ENCODE measurements around the gene CBARP. TPM values are rescaled to one million over a fixed set of nuclear protein-coding genes. Genes with fewer than 3 reads are reported as not detected.

CBARP gene
- total and polyA plus RNA-seq, 2 experiments from 2014 or later, result 0.41 to 4.5 TPM

GRCh38 chr19:1217366-1217765 lies 20.4 kb downstream of the CBARP start:
- TF ChIP-seq EZH2 (IDR thresholded peaks at IDR 0.05; ENCODE audit: insufficient read depth, poor library complexity, severe bottlenecking), result no peak
- no peak for TF ChIP-seq EZH2phosphoT487 (IDR thresholded peaks at IDR 0.05; ENCODE audit: insufficient read depth, low read depth)
- Histone ChIP-seq H3K4me1 (ENCODE audit: insufficient read depth) (peaks cover 29% of the 10 kb centered on the region), H3K9me2 (ENCODE audit: insufficient read depth) (no peaks in the 10 kb centered on the region), H3K27me3 (replicated peaks; ENCODE audit: insufficient read depth) (no peaks in the 10 kb centered on the region), H3K27ac (no peak overlapping the region), H3K4me3 (no peak overlapping the region), H2AFZ (no peak overlapping the region), H3K36me3 (ENCODE audit: low read depth) (no peaks in the 10 kb centered on the region; the same call in 1 of the 2 replicates), H3K79me2 (ENCODE audit: insufficient read depth) (peaks cover 88% of the 10 kb centered on the region), H3F3A (ENCODE audit: insufficient read depth) (no peaks in the 10 kb centered on the region; the same call in 1 of the 2 replicates), H4K20me1 (ENCODE audit: insufficient read depth) (no peaks in the 10 kb centered on the region), H3K9me3 (ENCODE audit: low read depth) (no peaks in the 10 kb centered on the region), H3K4me2 (ENCODE audit: unreplicated experiment) (no peak overlapping the region), H3K9ac (no peak overlapping the region)
- in situ Hi-C loops (cut with MboI), result no loop called here
- no peak for DNase-seq
- WGBS, 2 experiments (ENCODE audit: low coverage in 1 of 2, low lambda C conversion rate in 2 of 2, missing lambda C conversion rate in 2 of 2), result 67 to 73% methylated on average over 10 to 15 of the region's 15 CpGs

DNA sequence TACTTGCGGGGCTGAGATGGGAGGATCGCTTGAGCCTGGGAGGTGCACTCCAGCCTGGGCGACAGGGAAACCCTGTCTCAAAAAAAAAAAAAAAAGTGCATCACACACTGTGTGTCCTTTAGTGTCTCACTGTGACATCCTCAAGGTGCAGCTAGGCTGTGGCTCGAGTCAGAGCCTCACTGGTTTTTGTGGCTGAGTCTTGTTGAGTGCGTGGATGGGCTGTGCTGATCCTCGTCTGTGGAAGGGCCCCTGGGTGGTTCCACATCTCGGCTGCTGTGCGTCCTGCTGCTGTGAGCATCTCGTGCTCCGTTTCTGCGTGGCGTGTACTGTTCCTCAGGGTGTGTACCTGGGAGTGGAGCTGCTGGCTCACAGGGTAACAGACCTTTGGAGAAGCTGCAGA lies 21.0 kb downstream of the CBARP start:
- Histone ChIP-seq H3K9me3 (ENCODE audit: low read depth) (no peaks in the 10 kb centered on the region), H3K9ac (no peak overlapping the region), H3F3A (ENCODE audit: insufficient read depth) (no peaks in the 10 kb centered on the region; the same call in 1 of the 2 replicates), H4K20me1 (ENCODE audit: insufficient read depth) (no peaks in the 10 kb centered on the region), H3K36me3 (ENCODE audit: low read depth) (no peaks in the 10 kb centered on the region; the same call in 1 of the 2 replicates), H3K4me2 (ENCODE audit: unreplicated experiment) (no peak overlapping the region), H3K4me3 (no peak overlapping the region), H2AFZ (no peak overlapping the region), H3K4me1 (ENCODE audit: insufficient read depth) (peaks cover 29% of the 10 kb centered on the region), H3K79me2 (ENCODE audit: insufficient read depth) (peaks cover 94% of the 10 kb centered on the region), H3K27ac (no peak overlapping the region), H3K9me2 (ENCODE audit: insufficient read depth) (no peaks in the 10 kb centered on the region), H3K27me3 (replicated peaks; ENCODE audit: insufficient read depth) (no peaks in the 10 kb centered on the region)
- in situ Hi-C loops (cut with MboI), result no loop called here
- no peak for TF ChIP-seq EZH2phosphoT487 (IDR thresholded peaks at IDR 0.05; ENCODE audit: insufficient read depth, low read depth)
- 85 to 88% methylated on average over 12 of the region's 12 CpGs for WGBS, 2 experiments (ENCODE audit: low coverage in 1 of 2, low lambda C conversion rate in 2 of 2, missing lambda C conversion rate in 2 of 2)
- DNase-seq, result no peak

- Histone ChIP-seq H3K4me1 (ENCODE audit: insufficient read depth) (peaks cover 29% of the 10 kb centered on the region), H3K9me2 (ENCODE audit: insufficient read depth) (no peaks in the 10 kb centered on the region), H3K4me3 (no peak overlapping the region), H3K79me2 (ENCODE audit: insufficient read depth) (peaks cover 98% of the 10 kb centered on the region), H4K20me1 (ENCODE audit: insufficient read depth) (no peaks in the 10 kb centered on the region), H3K27me3 (replicated peaks; ENCODE audit: insufficient read depth) (no peaks in the 10 kb centered on the region), H2AFZ (no peak overlapping the region), H3K27ac (peak overlapping the region; percentile 35), H3K4me2 (ENCODE audit: unreplicated experiment) (no peak overlapping the region), H3K9ac (peak overlapping the region; percentile 71), H3F3A (ENCODE audit: insufficient read depth) (no peaks in the 10 kb centered on the region; the same call in 1 of the 2 replicates), H3K36me3 (ENCODE audit: low read depth) (no peaks in the 10 kb centered on the region; the same call in 1 of the 2 replicates), H3K9me3 (ENCODE audit: low read depth) (no peaks in the 10 kb centered on the region)
- DNase-seq, result peak; percentile 53
- no peak for TF ChIP-seq EZH2 (IDR thresholded peaks at IDR 0.05; ENCODE audit: insufficient read depth, poor library complexity, severe bottlenecking)
- no peak for TF ChIP-seq EZH2phosphoT487 (IDR thresholded peaks at IDR 0.05; ENCODE audit: insufficient read depth, low read depth)
- in situ Hi-C loops (cut with MboI), result no loop called here
- WGBS, 2 experiments (ENCODE audit: low coverage in 1 of 2, low lambda C conversion rate in 2 of 2, missing lambda C conversion rate in 2 of 2), result 78 to 82% methylated on average over 21 to 24 of the region's 26 CpGs
Measured at GRCh38 chr19:1214862-1215731, 22.7 kb downstream of the CBARP start.

DNA sequence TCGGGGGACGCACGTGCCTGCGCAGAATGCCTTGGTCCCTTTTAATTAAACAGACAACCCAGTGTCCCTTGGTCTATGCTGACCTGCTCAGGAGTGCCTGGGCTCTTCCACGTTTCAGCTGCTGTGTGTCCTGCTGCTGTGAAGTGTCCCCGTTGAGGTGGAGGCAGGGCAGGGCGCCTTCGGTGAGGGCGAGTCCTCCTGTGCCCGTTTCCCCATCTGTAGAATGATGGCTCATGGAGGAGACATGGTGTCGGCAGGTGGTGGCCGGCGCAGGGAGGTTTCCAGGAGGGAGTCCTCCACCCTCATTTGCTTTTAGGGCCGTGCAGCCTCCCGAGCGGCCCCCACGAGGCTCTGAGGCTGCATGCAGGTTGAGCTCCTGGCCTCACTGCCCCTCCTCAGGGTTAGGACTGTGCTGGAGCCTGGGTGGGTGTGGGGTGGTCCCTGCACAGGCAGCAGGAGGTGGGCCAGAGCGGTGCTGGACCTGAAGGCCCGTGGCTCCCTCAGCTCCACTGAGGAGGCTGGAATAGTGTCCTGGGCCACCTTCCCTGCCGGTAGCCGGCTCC lies 23.4 kb downstream of the CBARP start:
- in situ Hi-C loops (cut with MboI), result no loop called here
- H2AFZ ChIP-seq, result peak overlapping the region; percentile 39; the same call in 1 of the 2 replicates
- H3K9me2 ChIP-seq (ENCODE audit: insufficient read depth), result no peaks in the 10 kb centered on the region
- WGBS, 2 experiments (ENCODE audit: low coverage in 1 of 2, low lambda C conversion rate in 2 of 2, missing lambda C conversion rate in 2 of 2), result 76 to 84% methylated on average over 21 of the region's 21 CpGs
- peak overlapping the region; percentile 71 for H3K27ac ChIP-seq
- peaks cover 29% of the 10 kb centered on the region for H3K4me1 ChIP-seq (ENCODE audit: insufficient read depth)
- H3K4me2 ChIP-seq (ENCODE audit: unreplicated experiment), result peak overlapping the region; percentile 26
- H3K36me3 ChIP-seq (ENCODE audit: low read depth), result no peaks in the 10 kb centered on the region; the same call in 1 of the 2 replicates
- no peak for TF ChIP-seq EZH2phosphoT487 (IDR thresholded peaks at IDR 0.05; ENCODE audit: insufficient read depth, low read depth)
- peaks cover 98% of the 10 kb centered on the region for H3K79me2 ChIP-seq (ENCODE audit: insufficient read depth)
- H3K4me3 ChIP-seq, result no peak overlapping the region
- H3K9me3 ChIP-seq (ENCODE audit: low read depth), result no peaks in the 10 kb centered on the region
- H3K9ac ChIP-seq, result peak overlapping the region; percentile 71
- no peaks in the 10 kb centered on the region for H3K27me3 ChIP-seq (replicated peaks; ENCODE audit: insufficient read depth)
- DNase-seq, result no peak
- no peaks in the 10 kb centered on the region for H4K20me1 ChIP-seq (ENCODE audit: insufficient read depth)
- H3F3A ChIP-seq (ENCODE audit: insufficient read depth), result no peaks in the 10 kb centered on the region; the same call in 1 of the 2 replicates

All from GM23248 (cell line).